Measurements from ENCODE around the gene KDM6B.

The KDM6B gene

GRCh38 chr17:7841396-7841914 lies 7.4 kb downstream of the KDM6B start:
- peak; percentile 52 for DNase-seq (ENCODE audit: low spot score)

- DNase-seq (ENCODE audit: low spot score): peak; percentile 81
Measured at GRCh38 chr17:7841915-7842379, 7.9 kb downstream of the KDM6B start.

DNA sequence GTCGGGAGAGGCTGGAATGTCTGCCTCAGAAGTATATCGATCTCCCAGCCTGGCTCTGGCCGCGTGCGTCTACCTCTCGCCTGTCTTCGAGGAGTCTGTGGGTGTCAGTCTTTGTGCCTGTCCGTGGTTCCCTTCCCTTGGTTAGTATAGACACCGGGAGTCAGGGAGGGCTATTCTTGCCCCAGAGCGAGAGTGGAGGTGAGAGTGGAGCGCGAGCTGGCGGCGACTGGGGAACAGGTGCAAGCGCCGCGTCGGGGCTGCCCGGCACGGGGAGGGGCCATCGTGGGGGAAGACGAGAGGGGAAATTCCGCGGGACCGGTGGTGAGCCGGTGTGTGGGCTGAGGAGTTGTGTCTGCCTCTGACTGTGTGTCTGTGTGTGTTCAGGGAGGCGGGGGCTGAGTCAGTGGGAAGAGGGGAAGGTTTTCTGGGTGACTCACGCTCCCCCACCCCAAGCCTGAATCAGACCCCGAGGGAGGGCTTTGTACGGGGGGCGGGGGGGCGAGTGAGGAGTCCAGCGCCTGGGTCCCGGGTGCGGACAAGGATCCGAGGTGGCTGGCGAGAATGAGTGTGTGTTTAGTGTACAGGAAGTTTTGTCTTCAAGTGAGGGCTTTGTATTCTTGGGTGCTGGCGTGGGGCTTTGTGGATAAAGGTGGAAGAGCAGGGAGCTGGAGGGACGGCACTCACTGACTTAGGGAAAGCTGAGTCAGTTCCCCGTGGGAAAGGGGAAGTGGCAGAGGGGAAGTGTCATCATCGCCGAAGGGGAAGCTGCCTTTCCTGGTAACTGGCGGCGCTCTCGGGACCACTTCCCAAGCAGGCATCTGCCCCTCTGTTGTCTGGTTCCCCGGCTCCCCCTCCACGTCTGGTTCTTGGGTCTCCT lies 8.6 kb downstream of the KDM6B start:
- peak; percentile 42 for DNase-seq (ENCODE audit: low spot score)

DNA sequence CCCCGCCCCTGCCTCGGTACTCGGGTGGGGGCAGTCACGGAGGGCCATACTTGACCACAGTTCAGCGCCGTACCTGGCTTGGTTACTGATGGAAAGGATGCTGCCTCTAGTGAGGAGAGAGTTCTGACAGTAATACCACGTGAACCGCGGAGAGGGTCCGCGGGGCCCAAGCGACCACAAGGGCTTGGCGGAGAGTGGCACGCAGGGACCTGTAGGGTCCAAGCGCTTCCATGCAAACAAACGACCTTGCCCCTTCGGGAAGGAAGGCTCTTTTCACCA lies 9.2 kb downstream of the KDM6B start:
- no peak for DNase-seq (ENCODE audit: low spot score)

DNA sequence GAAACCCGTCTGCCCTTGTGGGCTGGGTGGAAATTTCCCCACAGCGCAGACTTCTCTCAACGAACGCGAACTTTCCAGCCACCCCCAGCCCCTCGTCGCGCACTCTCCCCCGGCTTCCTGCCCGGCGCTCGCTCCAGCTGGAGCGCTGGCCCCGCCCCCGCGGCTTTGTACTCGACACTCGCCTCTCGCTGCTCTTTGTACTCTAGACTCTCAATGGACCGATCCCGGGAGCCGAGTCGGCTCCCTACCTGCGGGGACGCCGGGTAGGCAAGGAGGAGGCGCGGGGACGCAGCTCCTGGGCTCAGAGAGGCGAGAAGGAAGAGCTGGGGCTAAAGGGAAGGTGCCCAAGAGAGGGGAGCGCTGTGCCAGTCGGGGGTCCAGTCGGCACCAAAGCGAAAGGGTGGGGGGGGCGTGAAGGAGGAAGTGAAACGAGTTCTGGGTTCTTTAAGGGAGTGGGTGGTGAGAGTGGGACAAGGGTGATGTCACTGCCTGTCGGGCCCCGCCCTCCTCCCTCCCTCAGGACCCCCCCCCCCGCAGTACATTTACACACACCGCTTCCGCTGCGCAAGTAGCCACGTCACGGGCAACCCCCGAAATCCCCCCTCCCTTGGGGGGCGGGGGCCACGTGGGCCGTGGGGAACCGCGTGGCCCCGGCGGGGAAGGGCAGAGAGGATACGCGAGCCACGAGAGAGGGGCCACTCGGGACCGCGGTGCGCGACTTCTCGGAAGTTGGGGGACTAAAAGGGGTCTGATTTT lies 9.7 kb downstream of the KDM6B start:
- peak; percentile 67 for DNase-seq (ENCODE audit: low spot score)

DNA sequence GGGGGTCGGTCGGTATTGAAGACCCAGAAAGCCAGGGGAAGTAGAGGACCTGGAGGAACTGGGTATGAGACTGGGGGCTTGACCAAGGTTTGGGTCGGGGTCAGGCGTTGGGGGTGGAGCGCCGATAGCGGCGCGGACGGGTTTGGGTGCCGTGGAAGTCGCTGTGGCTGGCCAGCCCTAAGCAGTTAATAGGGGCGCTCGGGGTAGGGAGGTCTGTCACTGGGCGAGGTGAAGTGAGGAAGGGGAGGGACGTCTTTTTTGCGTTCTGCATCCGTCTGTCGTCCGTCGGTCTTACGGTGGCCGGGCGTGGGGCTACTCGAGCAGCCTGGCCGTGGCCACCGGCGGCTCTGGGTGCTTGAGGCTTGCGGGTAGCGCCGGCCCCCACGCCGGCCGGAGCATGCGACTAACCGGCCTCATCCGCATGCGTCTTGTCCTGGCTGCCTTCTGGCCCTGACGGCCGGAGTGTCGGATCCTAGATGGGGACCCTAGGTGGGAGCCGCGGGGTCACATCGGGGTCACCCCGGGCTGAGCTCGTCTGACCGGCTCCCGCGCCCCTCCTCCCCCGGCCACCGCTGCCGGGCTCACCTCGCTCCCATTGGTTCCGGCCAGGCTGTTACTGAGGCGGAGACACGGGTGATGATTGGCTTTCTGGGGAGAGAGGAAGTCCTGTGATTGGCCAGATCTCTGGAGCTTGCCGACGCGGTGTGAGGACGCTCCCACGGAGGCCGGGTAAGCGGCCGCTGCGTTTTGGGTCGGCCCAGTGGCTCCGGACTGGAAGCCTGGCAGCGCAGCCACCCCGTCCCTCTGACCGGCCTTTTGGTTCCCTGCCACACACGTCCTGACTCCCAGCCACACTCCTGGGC lies 10.5 kb downstream of the KDM6B start:
- peak; percentile 81 for DNase-seq (ENCODE audit: low spot score)

DNA sequence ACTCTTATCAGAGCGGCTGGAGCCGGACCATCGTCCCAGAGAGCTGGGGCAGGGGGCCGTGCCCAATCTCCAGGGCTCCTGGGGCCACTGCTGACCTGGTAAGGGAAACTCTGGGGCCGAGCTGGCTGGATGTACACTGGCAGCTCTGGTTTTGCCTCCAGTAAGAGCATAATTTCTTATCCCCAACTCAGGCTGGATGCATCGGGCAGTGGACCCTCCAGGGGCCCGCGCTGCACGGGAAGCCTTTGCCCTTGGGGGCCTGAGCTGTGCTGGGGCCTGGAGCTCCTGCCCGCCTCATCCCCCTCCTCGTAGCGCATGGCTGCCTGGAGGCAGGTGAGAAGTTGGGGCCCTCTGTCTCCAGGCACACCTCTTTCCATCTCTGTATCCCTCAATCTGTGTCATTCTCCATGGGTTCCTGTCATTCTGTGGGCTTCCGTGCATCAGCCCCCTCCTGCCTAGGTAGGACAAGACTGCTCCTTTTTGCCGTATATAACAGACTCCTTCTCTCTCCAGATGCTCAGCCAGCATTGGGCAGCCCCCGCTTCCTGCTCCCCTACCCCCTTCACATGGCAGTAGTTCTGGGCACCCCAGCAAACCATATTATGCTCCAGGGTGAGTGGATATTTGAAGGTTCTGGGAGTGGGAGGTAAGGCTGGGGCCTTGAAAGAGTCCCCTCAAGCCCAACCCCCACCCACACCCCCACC lies 11.5 kb downstream of the KDM6B start:
- no peak for DNase-seq (ENCODE audit: low spot score)

DNA sequence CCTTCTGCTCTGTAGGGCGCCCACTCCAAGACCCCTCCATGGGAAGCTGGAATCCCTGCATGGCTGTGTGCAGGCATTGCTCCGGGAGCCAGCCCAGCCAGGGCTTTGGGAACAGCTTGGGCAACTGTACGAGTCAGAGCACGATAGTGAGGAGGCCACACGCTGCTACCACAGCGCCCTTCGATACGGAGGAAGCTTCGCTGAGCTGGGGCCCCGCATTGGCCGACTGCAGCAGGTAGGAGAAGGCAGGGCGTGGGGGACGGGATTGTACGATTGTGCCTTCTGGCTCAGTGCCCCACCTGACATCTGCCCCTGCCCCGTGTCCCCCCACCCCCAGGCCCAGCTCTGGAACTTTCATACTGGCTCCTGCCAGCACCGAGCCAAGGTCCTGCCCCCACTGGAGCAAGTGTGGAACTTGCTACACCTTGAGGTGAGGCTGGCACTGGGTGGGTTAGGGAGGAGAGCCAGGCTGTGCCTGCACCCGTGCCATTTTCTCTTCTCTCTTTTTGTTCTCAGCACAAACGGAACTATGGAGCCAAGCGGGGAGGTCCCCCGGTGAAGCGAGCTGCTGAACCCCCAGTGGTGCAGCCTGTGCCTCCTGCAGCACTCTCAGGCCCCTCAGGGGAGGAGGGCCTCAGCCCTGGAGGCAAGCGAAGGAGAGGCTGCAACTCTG lies 12.2 kb downstream of the KDM6B start:
- DNase-seq (ENCODE audit: low spot score): no peak

DNA sequence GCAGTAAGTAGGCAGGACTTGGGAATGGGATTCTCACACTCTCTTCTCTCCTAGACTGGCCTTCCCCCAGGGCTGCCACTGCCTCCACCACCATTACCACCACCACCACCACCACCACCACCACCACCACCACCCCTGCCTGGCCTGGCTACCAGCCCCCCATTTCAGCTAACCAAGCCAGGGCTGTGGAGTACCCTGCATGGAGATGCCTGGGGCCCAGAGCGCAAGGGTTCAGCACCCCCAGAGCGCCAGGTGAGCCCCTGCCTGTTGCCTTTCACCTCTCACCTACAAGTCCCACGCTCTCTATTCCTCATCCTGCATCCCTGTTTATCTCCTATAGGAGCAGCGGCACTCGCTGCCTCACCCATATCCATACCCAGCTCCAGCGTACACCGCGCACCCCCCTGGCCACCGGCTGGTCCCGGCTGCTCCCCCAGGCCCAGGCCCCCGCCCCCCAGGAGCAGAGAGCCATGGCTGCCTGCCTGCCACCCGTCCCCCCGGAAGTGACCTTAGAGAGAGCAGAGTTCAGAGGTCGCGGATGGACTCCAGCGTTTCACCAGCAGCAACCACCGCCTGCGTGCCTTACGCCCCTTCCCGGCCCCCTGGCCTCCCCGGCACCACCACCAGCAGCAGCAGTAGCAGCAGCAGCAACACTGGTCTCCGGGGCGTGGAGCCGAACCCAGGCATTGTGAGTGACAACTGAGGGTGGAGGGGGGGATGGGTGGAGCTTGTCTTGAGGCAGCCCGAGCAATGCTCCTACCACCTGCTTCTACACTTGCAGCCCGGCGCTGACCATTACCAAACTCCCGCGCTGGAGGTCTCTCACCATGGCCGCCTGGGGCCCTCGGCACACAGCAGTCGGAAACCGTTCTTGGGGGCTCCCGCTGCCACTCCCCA lies 13.0 kb downstream of the KDM6B start:
- no peak for DNase-seq (ENCODE audit: low spot score)

GRCh38 chr17:7848131-7848579 lies 14.1 kb downstream of the KDM6B start:
- DNase-seq (ENCODE audit: low spot score): no peak

GRCh38 chr17:7848739-7849129 lies 14.7 kb downstream of the KDM6B start:
- no peak for DNase-seq (ENCODE audit: low spot score)

DNA sequence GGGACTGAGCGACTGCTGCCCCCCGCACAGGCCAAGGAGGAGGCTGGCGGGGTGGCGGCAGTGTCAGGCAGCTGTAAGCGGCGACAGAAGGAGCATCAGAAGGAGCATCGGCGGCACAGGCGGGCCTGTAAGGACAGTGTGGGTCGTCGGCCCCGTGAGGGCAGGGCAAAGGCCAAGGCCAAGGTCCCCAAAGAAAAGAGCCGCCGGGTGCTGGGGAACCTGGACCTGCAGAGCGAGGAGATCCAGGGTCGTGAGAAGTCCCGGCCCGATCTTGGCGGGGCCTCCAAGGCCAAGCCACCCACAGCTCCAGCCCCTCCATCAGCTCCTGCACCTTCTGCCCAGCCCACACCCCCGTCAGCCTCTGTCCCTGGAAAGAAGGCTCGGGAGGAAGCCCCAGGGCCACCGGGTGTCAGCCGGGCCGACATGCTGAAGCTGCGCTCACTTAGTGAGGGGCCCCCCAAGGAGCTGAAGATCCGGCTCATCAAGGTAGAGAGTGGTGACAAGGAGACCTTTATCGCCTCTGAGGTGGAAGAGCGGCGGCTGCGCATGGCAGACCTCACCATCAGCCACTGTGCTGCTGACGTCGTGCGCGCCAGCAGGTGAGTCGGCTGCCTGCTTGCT lies 15.2 kb downstream of the KDM6B start:
- DNase-seq (ENCODE audit: low spot score): no peak

DNA sequence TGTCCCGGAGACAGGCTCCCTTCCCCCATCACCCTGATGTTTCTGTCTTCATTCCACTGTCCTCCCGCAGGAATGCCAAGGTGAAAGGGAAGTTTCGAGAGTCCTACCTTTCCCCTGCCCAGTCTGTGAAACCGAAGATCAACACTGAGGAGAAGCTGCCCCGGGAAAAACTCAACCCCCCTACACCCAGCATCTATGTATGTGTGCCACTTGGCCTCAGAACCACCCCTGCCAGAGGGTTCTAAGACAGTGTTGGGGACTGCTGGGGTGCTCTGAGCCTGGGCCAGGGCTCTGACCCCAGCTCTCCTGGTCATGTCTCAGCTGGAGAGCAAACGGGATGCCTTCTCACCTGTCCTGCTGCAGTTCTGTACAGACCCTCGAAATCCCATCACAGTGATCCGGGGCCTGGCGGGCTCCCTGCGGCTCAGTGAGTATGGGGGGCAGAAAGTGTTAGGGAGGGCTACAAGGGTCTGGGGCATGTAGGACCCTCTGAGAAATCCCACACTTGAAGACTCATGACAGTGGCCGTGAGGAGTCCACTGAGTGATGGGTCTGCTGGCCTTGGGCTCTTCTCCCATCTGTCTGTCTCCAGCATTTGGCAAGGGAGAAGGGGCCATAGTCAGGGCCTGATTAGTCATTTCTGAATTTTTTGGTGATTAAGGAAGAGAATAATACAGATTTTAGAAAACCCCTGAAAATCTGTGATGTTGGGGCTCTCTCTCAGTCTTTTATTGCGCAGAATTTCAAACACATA lies 15.9 kb downstream of the KDM6B start:
- DNase-seq (ENCODE audit: low spot score): no peak

GRCh38 chr17:7850701-7851437 lies 16.9 kb downstream of the KDM6B start:
- no peak for DNase-seq (ENCODE audit: low spot score)

GRCh38 chr17:7851438-7852261 lies 17.6 kb downstream of the KDM6B start:
- peak; percentile 74 for DNase-seq (ENCODE audit: low spot score)

- no peak for DNase-seq (ENCODE audit: low spot score)
Measured at GRCh38 chr17:7852262-7852670, 18.2 kb downstream of the KDM6B start.
